Measurements from ENCODE around the gene PLOD3.
"Not testable (repeated sequence)": the region's sequence is repeated elsewhere in the genome, so short reads cannot be mapped to it uniquely, and the experiment has no call there.

The PLOD3 gene

DNA sequence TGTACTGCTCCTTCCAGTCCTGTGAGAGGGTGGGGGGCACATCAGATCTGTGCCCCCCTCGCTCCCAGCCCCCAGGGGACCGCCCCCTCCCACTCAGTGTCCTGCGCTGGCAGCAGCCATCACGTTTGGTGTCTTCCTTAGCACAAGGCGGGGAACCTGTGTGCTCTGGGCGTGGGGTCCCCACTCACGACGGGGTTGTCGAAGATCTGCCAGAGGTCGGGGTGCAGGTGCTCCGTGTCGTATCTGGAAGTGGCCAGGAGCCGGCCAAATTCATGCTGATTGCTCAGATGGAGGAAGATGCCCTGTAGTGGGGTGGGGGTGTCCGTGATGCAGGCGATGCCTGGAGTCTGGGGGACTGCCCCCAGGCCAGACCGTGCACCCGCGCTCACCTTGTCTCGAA lies 7.2 kb downstream of the PLOD3 start:
- DNase-seq (ENCODE audit: low spot score) = no peak

DNA sequence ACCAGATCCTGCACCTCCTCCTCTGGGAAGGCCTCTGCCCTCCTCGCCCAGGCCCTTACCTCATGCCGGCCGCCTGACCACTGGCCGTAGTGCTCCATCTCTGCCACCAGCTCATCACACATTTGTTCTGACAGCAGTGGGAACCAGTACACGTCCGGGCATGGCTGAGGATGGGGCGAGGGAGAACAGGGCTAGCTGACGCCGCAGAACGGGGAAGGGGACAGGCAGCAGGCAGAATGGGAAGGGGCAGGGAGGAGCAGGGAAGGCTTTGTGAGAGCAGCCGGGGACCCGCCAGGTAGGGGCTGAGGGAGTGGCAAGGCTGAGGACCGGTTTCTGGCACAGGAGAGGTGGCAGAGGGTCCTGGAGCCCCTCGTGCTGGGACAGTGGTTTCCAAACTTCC lies 8.6 kb downstream of the PLOD3 start:
- DNase-seq (ENCODE audit: low spot score) = no peak

DNA sequence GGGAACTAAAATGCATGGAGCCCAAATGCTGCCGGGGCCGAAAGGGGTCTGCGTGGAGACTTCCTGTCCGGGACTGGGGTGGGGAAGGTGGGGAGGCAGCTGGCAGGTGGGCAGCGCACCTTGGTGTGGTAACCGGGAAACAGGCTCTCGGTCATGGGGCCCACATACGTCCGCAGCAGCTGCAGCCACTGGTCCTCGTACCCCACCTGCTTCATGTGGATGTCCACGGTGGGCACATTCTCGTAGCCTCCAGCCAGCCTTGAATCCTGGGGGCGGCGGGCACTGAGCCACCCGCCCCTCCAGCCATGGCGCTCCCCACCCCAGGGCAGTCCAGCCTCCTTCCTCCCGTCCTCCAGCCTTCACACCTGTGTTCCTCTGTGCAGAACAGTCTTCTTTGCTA lies 9.9 kb downstream of the PLOD3 start:
- no peak for DNase-seq (ENCODE audit: low spot score)

DNA sequence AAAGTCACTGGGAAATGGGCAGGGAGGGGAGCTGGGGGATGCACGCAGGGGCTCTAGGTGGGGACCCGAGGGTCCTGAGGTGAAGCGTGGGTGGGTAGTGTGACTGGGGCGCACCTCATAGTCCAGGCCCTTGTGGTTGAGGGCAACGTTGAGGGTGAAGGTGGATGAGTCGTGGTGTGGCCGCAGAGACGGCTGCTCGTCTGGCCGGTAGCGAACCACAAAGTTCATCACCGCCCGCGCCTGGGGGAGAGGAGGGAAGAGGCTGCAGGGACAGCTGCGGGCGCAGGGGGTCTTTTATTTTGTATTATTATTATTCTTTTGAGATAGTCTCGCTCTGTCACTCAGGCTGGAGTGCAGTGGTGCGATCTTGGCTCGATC lies 10.7 kb downstream of the PLOD3 start:
- no peak for DNase-seq (ENCODE audit: low spot score)

DNA sequence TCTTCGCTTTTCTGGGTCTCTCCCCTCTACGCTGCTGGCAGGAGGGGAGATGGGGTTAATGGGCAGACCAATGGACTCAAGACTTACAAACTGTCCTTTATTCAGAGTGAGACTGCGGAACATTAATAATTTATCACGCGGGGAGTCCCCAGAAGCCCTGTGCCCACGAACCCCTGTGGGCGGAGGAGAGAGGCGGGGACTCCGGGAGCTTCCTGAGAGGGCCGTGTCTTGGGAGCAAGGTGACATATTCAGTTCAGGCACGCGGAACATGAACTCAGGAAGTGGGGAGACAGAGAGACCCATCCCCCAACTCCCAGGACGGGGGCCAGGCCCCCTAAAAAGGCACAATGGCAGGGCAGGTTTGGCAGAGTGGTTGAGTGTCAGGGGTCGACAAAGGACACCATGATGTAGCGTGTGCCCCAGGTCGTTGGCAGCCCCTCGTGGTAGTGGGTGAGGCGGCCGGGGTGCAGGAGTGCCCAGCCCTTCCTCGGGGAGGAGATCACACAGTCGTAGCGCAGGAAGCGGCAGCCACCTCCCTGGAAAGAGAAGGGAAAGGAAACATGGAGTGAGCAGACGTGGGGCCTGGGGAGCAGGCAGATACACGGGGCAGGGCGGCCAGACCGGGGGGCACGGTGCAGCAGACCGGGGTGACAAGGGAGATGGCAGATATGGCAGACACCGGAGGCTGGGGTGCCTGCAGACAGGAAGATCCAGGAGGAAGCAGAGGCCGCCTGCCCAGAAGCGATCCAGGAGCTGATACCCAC lies 11.3 kb downstream of the PLOD3 start:
- no peak for DNase-seq (ENCODE audit: low spot score)

DNA sequence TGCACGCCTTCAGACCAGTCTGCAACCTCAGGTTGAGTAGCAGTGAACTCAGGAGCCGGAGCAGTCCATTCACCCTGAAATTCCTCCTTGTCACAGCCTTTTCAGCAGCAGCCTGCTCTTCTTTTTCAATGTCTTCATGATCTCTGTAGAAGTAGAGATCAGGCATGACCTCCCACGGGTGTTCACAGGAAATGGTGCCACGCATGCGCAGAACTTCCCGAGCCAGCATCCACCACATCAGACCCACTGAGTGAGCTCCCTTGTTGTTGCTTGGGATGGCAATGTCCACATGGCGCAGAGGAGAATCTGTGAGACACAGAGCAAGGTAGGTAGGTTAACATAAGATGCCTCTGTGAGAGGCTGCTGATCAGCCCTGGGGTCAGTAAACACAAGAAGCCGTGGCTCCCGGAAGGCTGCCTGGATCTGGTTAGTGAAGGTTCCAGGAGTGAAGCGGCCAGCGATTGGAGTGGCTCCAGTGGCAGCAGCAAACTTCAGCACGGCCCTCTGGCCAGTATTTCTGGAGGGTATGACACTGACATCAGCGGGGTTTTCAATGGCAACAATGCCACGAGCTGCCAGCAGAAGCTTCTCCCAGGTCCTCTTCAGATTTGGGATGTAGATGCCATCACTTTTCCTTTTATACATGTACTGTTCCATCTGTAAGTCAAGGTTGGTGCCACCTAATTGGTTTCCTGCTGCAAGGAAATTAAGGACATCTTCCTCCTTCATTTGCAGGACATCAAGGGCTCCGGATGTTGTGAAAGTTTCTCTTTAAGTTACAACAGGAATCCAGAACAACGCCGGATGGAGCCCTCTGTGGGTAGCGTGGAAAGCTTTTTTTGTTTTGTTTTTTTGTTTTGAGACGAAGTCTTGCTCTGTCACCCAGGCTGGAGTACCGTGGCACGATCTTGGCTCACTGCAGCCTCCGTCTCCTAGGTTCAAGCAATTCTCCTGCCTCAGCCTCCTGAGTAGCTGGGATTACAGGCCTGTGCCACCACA lies 13.3 kb downstream of the PLOD3 start:
- not testable (repeated sequence) for DNase-seq (ENCODE audit: low spot score)

DNA sequence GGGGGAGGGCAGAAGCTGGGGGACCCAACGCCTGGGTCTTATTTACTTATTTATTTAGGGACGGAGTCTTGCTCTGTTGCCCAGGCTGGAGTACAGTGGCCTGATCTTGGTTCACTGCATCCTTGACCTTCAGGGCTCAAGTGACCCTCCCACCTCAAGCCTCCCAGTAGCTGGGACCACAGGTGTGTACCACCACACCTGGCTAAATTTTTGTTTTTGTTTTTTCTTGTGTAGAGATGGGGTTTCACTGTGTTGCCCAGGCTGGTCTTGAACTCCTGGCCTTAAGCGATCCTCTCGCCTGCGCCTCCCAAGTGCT lies 14.8 kb downstream of the PLOD3 start:
- DNase-seq (ENCODE audit: low spot score) = no peak

DNA sequence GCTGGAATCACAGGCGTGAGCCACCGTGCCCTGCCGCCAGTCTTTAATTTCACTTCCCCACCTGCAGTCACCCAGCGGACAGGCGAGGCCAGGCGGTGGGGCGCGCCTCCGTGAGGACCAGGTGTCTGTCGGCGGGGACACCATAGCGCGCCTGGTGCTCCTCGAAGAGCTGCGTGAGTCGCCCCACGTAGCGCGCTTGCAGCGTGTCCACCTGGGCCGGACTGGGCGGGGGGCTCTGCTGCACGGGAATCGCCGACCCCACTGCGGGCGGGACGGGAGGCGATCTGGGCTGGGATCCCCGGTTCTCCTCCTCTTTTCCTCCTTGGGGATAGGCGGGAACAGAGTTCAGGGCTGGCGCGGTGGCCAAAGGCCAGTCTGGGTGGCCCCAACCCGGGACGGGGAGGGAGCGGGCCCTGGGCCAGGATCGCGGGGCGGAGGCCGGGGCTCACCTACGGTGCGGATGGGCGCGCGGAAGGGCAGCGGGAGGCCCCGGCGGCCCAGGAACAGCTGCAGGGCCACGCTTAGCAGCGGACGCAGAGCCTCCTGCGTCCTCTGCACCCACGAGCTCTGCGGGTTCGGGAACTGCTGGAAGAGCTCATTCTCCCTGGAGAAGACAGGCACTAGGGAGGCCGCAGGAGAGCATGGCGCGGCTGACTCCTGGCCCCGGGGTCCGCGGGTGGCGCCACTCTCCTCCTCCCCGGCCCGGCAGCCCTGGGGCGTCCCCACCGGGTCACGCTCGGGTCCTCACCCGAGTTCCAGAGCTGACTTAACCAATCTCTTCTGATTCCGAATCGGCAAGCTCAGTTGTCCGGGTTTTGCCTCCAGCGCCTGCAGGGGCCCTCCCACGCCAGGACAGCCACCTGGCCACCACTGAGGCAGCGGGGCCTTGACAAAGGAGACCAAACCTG lies 15.4 kb downstream of the PLOD3 start:
- DNase-seq (ENCODE audit: low spot score) = no peak

DNA sequence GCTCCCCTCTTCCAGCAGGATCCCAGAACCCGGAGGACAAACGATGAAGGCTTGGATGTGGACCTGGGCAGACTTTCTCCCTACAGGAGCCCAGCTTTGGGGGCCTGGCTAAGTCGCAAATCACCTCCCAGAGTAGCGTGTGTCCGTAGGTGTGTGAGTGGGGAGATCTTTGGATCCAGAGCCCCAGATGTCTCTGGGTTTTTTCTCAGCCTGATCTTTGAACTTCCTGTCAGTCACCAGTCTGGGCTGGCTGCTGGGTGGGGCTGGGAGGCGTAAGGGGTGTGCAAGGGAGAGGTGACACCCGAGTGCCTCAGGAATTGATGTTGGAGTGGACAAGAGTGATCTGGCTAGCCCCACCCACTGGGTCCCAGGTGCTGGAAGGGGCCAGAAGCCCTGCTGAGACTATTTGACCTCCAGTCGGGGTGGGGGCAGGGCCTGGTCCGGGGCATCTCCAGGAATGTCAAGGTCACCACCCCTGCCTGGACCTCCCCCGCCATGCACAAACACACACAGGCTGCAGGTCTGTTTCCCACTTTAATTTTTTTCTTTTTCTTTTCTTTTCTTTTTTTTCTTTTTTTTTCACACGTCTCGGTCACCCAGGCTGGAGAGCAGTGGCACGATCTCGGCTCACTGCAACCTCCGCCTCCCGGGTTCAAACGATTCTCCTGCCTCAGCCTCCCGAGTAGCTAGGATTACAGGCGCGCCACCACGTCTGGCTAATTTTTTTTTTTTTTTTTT lies 16.4 kb downstream of the PLOD3 start, which contains the start of gene MOGAT3:
MOGAT3 (minus strand) TSS at position 175 of the 738 bp plus-strand sequence. CDS start 182 bp downstream, outside the sequence.
- no peak for DNase-seq (ENCODE audit: low spot score)

DNA sequence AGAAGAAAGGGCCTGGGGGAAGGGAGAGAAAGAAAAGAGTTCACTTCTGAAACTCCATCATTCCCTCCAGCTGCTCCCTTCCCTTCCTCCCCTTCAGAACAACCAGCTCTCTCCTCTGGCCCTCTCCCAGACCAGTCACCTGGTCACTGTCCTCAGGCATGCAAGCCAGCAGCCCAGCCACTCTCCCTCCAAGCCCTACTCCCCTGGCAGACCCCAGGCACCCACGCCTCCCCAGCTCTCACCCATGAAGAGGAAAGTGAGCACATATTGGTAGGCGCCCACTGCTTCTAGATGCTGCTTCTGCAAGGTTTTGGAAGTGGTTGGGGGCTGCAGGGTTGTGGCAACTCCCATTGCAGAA lies 16.9 kb downstream of the PLOD3 start:
- DNase-seq (ENCODE audit: low spot score) = no peak

DNA sequence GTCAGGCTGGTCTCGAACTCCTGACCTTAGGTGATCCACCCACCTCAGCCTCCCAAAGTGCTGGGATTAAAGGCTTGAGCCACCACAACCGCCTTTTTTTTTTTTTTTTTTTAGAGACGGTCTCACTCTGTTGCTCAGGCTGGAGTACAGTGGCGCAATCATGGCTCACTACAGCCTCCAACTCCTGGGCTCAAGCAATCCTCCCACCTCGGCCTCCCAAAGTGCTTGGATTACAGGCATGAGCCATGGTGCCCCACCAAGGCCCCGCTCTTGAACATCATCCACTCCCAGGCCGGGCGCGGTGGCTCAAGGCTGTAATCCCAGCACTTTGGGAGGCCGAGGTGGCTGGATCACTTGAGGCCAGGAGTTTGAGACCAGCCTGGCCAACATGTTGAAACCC lies 17.9 kb downstream of the PLOD3 start:
- not testable (repeated sequence) for DNase-seq (ENCODE audit: low spot score)

DNA sequence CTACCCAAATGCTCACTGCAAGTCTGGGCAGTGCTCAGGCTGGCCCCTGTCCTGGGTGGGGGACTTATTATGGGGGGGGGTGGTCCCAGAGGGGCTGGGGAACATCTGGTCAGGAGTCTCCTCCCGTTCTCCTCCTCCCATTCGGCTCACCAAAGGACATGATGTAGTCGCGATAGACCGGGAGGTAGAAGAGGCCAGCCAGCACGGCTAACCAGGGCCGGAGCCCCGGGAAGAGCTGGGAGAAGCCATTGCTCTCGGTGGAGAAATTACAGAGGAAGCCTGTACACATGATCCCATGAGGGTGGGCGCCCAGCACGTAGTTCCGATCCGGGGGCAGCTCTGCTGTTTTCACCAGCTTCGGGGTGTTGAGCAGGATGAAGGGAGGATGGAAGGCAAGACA lies 18.9 kb downstream of the PLOD3 start:
- DNase-seq (ENCODE audit: low spot score) = no peak

DNA sequence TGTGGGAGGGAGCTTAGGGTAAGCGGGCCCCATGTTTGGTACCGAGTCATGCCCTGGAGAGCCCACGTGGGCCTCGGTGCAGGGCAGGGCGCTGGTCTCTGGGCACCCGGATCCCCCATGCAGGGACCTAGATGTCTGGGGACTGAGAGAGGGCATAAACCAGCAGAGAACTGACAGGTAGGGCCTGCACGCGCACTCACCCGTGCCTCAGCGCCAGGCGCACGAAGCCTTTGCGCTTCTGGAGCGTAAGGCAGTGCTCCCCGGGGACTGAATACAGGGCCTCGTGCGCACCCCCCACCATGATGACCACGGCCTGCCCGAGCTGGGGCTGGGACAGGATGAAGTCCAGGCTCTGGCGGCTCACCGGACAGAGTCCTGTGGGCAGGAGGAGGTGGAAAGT lies 19.4 kb downstream of the PLOD3 start:
- DNase-seq (ENCODE audit: low spot score) = no peak

DNA sequence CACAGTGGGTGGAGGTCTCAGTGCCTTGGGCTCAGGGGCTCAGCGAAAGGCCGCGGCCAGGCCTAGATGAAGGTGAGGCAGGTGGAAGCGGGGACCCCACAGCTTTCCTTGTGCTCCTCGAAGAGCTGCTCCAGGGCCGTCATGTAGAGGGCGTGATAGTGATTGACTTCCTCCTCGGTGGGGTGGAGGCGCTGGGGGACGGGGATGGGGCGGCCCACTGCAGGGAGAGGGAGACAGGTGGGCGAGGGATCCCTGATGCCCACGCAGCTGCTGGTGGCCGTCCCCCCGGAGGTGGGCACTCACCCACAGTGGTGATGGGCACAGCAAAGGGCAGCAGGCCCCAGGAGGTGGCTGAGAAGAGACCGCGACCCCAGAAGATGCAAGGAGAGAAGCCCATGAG lies 21.5 kb downstream of the PLOD3 start:
- DNase-seq (ENCODE audit: low spot score) = no peak

DNA sequence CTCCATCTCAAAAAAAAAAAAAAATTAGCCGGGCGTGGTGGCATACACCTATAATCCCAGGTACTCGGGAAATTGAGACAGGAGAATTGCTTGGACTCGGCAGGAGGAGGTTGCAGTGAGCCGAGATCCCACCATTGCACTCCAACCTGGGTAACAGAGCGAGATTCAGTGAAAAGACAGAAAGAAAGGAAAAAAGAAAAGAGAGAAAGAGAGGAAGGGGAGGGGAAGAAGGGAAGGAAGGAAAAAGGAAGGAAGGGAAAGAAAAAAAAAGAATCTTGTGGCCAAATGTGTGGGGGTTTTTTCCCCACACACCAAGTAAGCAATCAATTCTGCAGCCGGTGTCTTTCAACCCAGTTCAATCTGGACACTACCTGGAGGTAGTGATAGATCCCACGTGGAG lies 28.3 kb downstream of the PLOD3 start:
- DNase-seq (ENCODE audit: low spot score) = no peak

DNA sequence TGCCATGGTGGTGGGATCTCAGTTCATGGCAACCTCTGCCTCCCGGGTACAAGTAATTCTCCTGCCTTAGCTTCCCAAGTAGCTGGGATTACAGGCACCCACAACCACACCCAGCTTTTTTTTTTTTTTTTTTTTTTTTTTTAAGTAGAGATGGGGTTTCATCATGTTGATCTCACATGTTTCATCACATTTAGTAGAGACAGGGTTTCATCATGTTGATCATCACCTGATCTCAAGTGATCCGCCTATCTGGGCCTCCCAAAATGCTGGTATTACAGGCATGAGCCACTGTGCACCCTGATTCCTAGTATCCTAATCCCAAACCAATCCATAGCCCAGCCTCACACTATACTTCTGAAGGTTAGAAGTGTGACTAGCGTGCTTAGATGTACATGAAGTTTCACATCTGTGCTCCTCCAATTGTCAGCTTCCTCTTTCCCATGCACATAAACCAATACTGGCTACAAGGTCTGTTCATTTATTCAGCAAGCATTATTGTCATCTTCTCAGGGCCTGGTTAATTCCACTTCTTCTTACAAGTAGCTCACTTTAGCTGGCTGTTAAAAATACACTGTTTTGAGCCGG lies 30.4 kb downstream of the PLOD3 start:
- DNase-seq (ENCODE audit: low spot score) = no peak

DNA sequence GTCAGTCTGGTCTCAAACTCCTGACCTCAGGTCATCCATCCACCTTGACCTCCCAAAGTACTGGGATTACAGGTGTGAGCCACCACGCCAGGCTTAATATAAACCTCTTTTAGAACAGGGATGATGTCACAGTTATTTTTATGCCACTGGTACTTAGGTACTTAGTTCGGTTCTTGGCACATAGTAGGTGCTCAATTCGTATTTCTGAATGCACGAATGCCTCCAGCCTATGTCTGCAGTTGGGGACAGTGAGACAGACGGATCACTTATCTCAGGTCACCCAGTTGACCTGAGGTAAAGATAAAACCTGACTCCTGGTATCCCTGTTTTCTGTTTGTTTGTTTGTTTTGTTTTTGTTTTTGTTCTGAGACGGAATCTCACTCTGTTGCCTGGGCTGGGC lies 31.2 kb downstream of the PLOD3 start:
- no peak for DNase-seq (ENCODE audit: low spot score)

DNA sequence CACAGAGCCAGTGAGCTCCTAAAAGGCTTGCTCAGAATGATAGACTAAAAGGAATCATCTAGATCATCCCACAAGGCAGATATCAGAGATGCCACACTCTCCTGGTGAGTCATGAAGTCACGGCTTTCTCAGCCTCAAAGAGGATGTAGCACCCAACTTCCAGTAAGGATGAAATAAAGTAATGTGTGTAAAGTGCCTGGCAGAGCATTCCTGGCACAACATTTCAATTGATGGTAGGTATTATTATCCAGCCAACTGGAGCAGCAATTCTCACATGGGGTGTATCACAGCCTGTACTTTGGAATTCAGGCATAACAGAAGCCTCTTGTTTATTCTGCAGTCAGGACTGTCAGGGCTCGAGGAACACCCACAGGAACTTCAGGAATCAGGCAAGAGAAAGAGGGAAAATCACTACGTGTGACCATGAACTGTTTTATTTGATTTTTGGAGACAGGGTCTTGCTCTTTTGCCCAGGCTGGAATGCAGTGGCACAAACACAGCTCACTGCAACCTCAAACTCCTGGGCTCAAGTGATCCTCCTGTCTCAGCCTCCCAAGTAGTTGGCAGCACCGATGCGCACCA lies 32.0 kb downstream of the PLOD3 start:
- DNase-seq (ENCODE audit: low spot score) = peak; percentile 54

DNA sequence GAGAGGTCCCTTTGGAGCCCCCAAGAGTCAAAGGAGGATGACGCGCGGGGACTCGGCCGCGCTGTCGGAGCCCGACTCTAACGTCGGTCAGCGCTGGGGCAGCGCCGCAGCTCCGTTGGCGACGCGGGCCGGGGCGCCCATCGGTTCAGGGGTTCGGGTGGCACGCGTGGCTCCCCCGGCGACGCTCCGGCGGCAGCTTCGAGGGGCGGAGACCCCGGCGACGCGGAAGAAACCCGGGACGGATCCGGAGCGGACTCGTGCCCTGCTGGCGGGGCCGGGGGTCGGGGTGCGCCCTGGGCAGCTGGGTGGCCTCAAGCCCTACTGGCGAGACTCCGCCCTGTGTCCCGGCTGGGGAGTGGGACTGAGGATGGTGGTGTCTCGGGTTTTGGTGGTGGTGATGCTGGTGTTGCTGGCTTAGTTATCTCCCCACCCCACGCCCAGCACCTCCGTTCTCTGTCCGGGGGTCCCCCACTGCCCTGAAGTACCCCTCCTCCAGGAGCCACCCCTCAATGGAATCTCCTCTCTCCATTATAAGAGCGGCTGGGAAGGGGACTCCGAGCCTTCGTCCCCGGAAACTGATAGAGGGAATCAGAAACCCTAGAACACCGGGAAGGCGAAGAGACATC lies 37.1 kb downstream of the PLOD3 start, which contains the start of gene NAT16:
NAT16 (minus strand) TSS at position 164 of the 626 bp plus-strand sequence. CDS start 5,486 bp downstream, outside the sequence.
- DNase-seq (ENCODE audit: low spot score) = no peak

DNA sequence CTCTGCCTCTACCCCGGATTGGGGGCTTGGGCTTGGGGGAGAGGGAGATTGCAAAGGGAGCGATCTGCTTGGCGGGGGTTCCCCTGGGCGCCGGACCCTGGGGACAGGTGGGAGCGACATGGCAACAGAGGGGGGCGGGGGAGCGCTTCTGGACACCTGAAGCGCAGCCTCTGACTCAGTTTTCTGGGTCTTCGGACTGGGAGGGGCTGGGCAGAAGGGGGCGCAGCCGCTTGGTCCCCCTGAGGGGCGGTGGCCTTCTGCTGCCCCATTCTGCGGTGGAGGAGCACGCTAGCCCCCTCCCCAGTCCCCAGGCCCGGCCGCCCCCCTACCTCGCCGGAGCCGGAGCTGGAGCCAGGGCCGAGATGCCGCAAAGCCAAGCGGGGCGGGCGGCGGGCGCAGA lies 37.7 kb downstream of the PLOD3 start:
- no peak for DNase-seq (ENCODE audit: low spot score)
